Endodermal cell (in vitro differentiated cells): ENCODE results near the gene PRDM16. TPM values are rescaled to one million over a fixed set of nuclear protein-coding genes. Genes with fewer than 3 reads are reported as not detected.

Experiments used
- DNase-seq: peaks from one replicate; pipeline ENCODE4 v3.0.0-alpha.2; 2017
- H3K27ac ChIP-seq: 2 replicates; pipeline ENCODE4 v1.5.1; 2013; ENCODE audit warnings: mild to moderate bottlenecking, low read depth, low read length, moderate library complexity
- H3K27me3 ChIP-seq: 2 replicates; pipeline ENCODE4 v1.6.1; 2013; ENCODE audit warnings: mild to moderate bottlenecking, low read length, moderate library complexity; ENCODE audit not compliant: insufficient read depth, control insufficient read depth, poor library complexity, severe bottlenecking
- H3K36me3 ChIP-seq: 2 replicates; pipeline ENCODE4 v1.7.0; 2013; ENCODE audit warnings: mild to moderate bottlenecking, low read length, moderate library complexity; ENCODE audit not compliant: control insufficient read depth, insufficient read depth
- H3K4me1 ChIP-seq: one replicate; pipeline ENCODE4 v1.7.0; 2013; ENCODE audit warnings: low read length; ENCODE audit not compliant: control insufficient read depth, insufficient read depth
- H3K4me3 ChIP-seq: 2 replicates; pipeline ENCODE4 v1.5.1; 2013; ENCODE audit warnings: mild to moderate bottlenecking, low read length, moderate library complexity
- H3K9ac ChIP-seq: 2 replicates; pipeline ENCODE4 v1.6.1; 2013; ENCODE audit warnings: mild to moderate bottlenecking, low read length, moderate library complexity; ENCODE audit not compliant: poor library complexity, severe bottlenecking; ENCODE audit errors: extremely low read depth
- H3K9me3 ChIP-seq: 2 replicates; pipeline ENCODE4 v1.6.1; 2013; ENCODE audit warnings: mild to moderate bottlenecking, low read length, moderate library complexity; ENCODE audit not compliant: control insufficient read depth
- H3K27ac Mint-ChIP-seq: 2 replicates; pipeline ENCODE4 v1.8.0; 2020; ENCODE audit warnings: mixed read lengths
- H3K27me3 Mint-ChIP-seq: 2 replicates; pipeline ENCODE4 v1.8.0; 2021; ENCODE audit warnings: mild to moderate bottlenecking, mixed read lengths; ENCODE audit not compliant: insufficient read depth
- H3K36me3 Mint-ChIP-seq: 2 replicates; pipeline ENCODE4 v1.8.0; 2020; ENCODE audit warnings: low read depth, mixed read lengths
- H3K4me1 Mint-ChIP-seq: 2 replicates; pipeline ENCODE4 v1.8.0; 2020; ENCODE audit warnings: mixed read lengths
- H3K4me3 Mint-ChIP-seq: 2 replicates; pipeline ENCODE4 v1.8.0; 2020; ENCODE audit warnings: mild to moderate bottlenecking, moderate library complexity, mixed read lengths
- H3K9me3 Mint-ChIP-seq: 2 replicates; pipeline ENCODE4 v1.8.0; 2020; ENCODE audit warnings: mild to moderate bottlenecking, mixed read lengths
- CTCF ChIP-seq: fragments of 200-600 bp; sonication (generic); conservative IDR thresholded peaks from 2 replicates; pipeline ENCODE4 v1.5.0; 2021; ENCODE audit warnings: antibody characterized with exemption, mild to moderate bottlenecking
- WGBS, 2 experiments: methylation state at CpG; one replicate each; pipeline versions ENCODE4 v1.1.5 to v1.1.7; 2013; ENCODE audit warnings: missing lambda C conversion rate in 2 of 2, mixed read lengths in 1 of 2; ENCODE audit not compliant: insufficient coverage in 1 of 2, insufficient read length in 1 of 2; 5-methylcytosine and 5-hydroxymethylcytosine counted together
- total RNA-seq, 2 donors: library from RNA; stranded (reverse); fragmentation: NEBNext Ultra II Directional in 1 of 2; extraction: Animal tissue kit (Norgen Biotek cat#: 25700) in 1 of 2; gene quantifications; 2 replicates in 1 of 2; 3 replicates in 1 of 2; pipeline ENCODE4 v1.2.1, GENCODE V29; 2021

PRDM16 gene
- total RNA-seq, 2 donors from 2014 or later: 2.1 to 4.0 TPM

GRCh38 chr1:3397311-3397710 lies 328.3 kb downstream of the PRDM16 start:
- Histone ChIP-seq H3K36me3 (no peaks in the 10 kb centered on the region), H3K27ac (no peak overlapping the region), H3K4me3 (no peak overlapping the region), H3K9me3 (no peaks in the 10 kb centered on the region), H3K27me3 (peaks cover 10% of the 10 kb centered on the region), H3K4me1 (peaks cover 4% of the 10 kb centered on the region), H3K9ac (no peak overlapping the region)
- no peak for DNase-seq
- Mint-ChIP-seq H3K27ac (no peak overlapping the region), H3K4me1 (peaks cover 19% of the 10 kb centered on the region), H3K4me3 (no peak overlapping the region), H3K9me3 (no peaks in the 10 kb centered on the region), H3K36me3 (no peaks in the 10 kb centered on the region), H3K27me3 (peaks cover 3% of the 10 kb centered on the region)
- no peak for TF ChIP-seq CTCF
- WGBS, 2 experiments: 90 to 92% methylated on average over 15 to 17 of the region's 17 CpGs

- no peaks in the 10 kb centered on the region for H3K27me3 Mint-ChIP-seq
- Histone ChIP-seq H3K27ac (no peak overlapping the region), H3K4me1 (no peaks in the 10 kb centered on the region), H3K4me3 (no peak overlapping the region), H3K36me3 (no peaks in the 10 kb centered on the region), H3K9ac (no peak overlapping the region), H3K9me3 (no peaks in the 10 kb centered on the region), H3K27me3 (no peaks in the 10 kb centered on the region)
- H3K36me3 Mint-ChIP-seq: no peaks in the 10 kb centered on the region
- no peak for TF ChIP-seq CTCF
- no peak overlapping the region for H3K27ac Mint-ChIP-seq
- no peaks in the 10 kb centered on the region for H3K9me3 Mint-ChIP-seq
- 90 to 92% methylated on average over 19 to 25 of the region's 25 CpGs for WGBS, 2 experiments
- no peak overlapping the region for H3K4me3 Mint-ChIP-seq
- no peak for DNase-seq
- H3K4me1 Mint-ChIP-seq: peaks cover 8% of the 10 kb centered on the region
These were observed 329.6 kb downstream of the PRDM16 start for GRCh38 chr1:3398396-3399140.

GRCh38 chr1:3399732-3400131 lies 330.7 kb downstream of the PRDM16 start:
- no peaks in the 10 kb centered on the region for H3K9me3 ChIP-seq

More at GRCh38 chr1:3399732-3400131, 330.7 kb downstream of the PRDM16 start:
- no peak overlapping the region for H3K9ac ChIP-seq
- no peaks in the 10 kb centered on the region for H3K36me3 ChIP-seq
- 87 to 100% methylated on average over 2 to 5 of the region's 5 CpGs for WGBS, 2 experiments
- Mint-ChIP-seq H3K4me1 (peaks cover 10% of the 10 kb centered on the region), H3K4me3 (no peak overlapping the region), H3K9me3 (no peaks in the 10 kb centered on the region), H3K27me3 (no peaks in the 10 kb centered on the region), H3K27ac (no peak overlapping the region), H3K36me3 (no peaks in the 10 kb centered on the region)
- no peak for DNase-seq
- H3K27ac ChIP-seq: no peak overlapping the region
- H3K4me3 ChIP-seq: no peak overlapping the region
- H3K4me1 ChIP-seq: no peaks in the 10 kb centered on the region
- no peaks in the 10 kb centered on the region for H3K27me3 ChIP-seq
- TF ChIP-seq CTCF: no peak
